HepG2 (cell line): ENCODE results near the gene BMP2K. TPM values are rescaled to one million over a fixed set of nuclear protein-coding genes. Genes with fewer than 3 reads are reported as not detected.
A peak's percentile ranks its signal among the peaks of the same experiment; 100 is the strongest.

Experiments
- ATAC-seq: fragments of 200-7000 bp; cut with Tn5 transposase; 3 replicates; pipeline ENCODE4 v1.9.1; 2020; ENCODE audit warnings: mild to moderate bottlenecking, moderate library complexity
- BruUV-seq: library from RNA; stranded (reverse); fragments of 400-500 nt; replicated peaks from 2 replicates; lab custom pipeline; 2021; lab: Mats Ljungman, UMichigan
- CTCF ChIA-PET: fragments of 300-600 bp; formaldehyde crosslinking; extraction: SDS; loops from one replicate; lab custom pipeline; 2021; ENCODE audit warnings: low total read pairs, inconsistent platforms, low intra/inter-chr PET ratio; lab: Yijun Ruan, JAX
- POLR2A ChIA-PET: fragments of 350-600 bp; sonication (Branson Sonifier 250); formaldehyde crosslinking; loops from one replicate; lab custom pipeline; 2020; ENCODE audit warnings: antibody characterized with exemption, inconsistent platforms; lab: Yijun Ruan, JAX
- DNase-seq: peaks from one replicate; pipeline ENCODE4 v3.0.0-alpha.2; 2015; ENCODE audit warnings: low spot score
- FAIRE-seq: peaks from 3 replicates; lab custom pipeline; 2011; peaks lifted over from hg19 to GRCh38; lab: Jason Lieb, UNC
- H2AFZ ChIP-seq: one replicate; pipeline ENCODE4 v1.6.1; 2011; ENCODE audit warnings: low read length, inconsistent platforms
- H3K27ac ChIP-seq: fragments of 300-600 bp; 3 replicates; pipeline ENCODE4 v1.8.0; 2011; ENCODE audit warnings: mixed run types, mild to moderate bottlenecking, mixed read lengths, low read length, inconsistent platforms; ENCODE audit not compliant: insufficient read depth; ENCODE audit errors: extremely low read length
- H3K27me3 ChIP-seq, 2 experiments: fragments of 200-600 bp in 1 of 2; 2 replicates in 1 of 2; 3 replicates in 1 of 2; pipeline versions ENCODE4 v1.6.0 to v1.8.0; 2011; ENCODE audit warnings: low read length in 2 of 2, mild to moderate bottlenecking in 2 of 2, moderate library complexity in 2 of 2, inconsistent platforms in 1 of 2; ENCODE audit not compliant: insufficient read depth in 2 of 2, control insufficient read depth in 1 of 2
- H3K36me3 ChIP-seq, 2 experiments: fragments of 200-600 bp in 1 of 2; replicated peaks in 1 of 2; 2 replicates in 1 of 2; 3 replicates in 1 of 2; pipeline versions ENCODE4 v1.5.1 to v1.8.0; 2011; ENCODE audit warnings: low read length in 2 of 2, inconsistent platforms in 1 of 2; ENCODE audit not compliant: insufficient read depth in 2 of 2, control insufficient read depth in 1 of 2
- H3K4me1 ChIP-seq: 2 replicates; pipeline ENCODE4 v1.5.1; 2012; ENCODE audit warnings: low read length, inconsistent platforms; ENCODE audit not compliant: insufficient read depth
- H3K4me2 ChIP-seq: 2 replicates; pipeline ENCODE4 v1.6.0; 2011; ENCODE audit warnings: low read depth, low read length, inconsistent platforms
- H3K4me3 ChIP-seq, 3 experiments: fragments of 200-600 bp in 1 of 3; sonication (generic), shearing (Covaris generic) in 1 of 3; replicated peaks in 1 of 3; 2 replicates each; pipeline ENCODE4 v1.5.1; 2011 to 2016; ENCODE audit warnings: low read length in 3 of 3, inconsistent platforms in 2 of 3, low read depth in 2 of 3, mild to moderate bottlenecking in 2 of 3, control low read depth in 1 of 3, mixed read lengths in 1 of 3; ENCODE audit not compliant: insufficient read depth in 1 of 3
- H3K79me2 ChIP-seq: one replicate; pipeline ENCODE4 v1.6.1; 2011; ENCODE audit warnings: low read length, inconsistent platforms; ENCODE audit not compliant: insufficient read depth
- H3K9ac ChIP-seq: 2 replicates; pipeline ENCODE4 v1.6.0; 2011; ENCODE audit warnings: mild to moderate bottlenecking, low read depth, low read length, inconsistent platforms; ENCODE audit not compliant: insufficient read depth
- H3K9me3 ChIP-seq: 2 replicates; pipeline ENCODE4 v1.5.1; 2012; ENCODE audit warnings: mild to moderate bottlenecking, low read length
- H4K20me1 ChIP-seq: 2 replicates; pipeline ENCODE4 v1.6.0; 2011; ENCODE audit warnings: inconsistent platforms, mild to moderate bottlenecking, low read length, moderate library complexity; ENCODE audit not compliant: insufficient read depth
- BRCA1 ChIP-seq: sonication (generic); formaldehyde crosslinking; IDR thresholded peaks from 2 replicates; pipeline ENCODE4 v1.4.0; 2020; ENCODE audit warnings: missing genetic modification reagents
- ELF1 ChIP-seq: sonication (generic); formaldehyde crosslinking; IDR thresholded peaks from 2 replicates; pipeline ENCODE4 v1.4.0; 2020; ENCODE audit warnings: missing genetic modification reagents
- FOXP4 ChIP-seq: sonication (generic); formaldehyde crosslinking; IDR thresholded peaks from 2 replicates; pipeline ENCODE4 v1.4.0; 2020; ENCODE audit warnings: missing genetic modification reagents
- HMG20B ChIP-seq: conservative IDR thresholded peaks from 2 replicates; pipeline ENCODE4 v1.6.1; 2016; ENCODE audit warnings: missing genetic modification reagents, missing compliant biosample characterization
- IRF9 ChIP-seq: sonication (generic); formaldehyde crosslinking; IDR thresholded peaks from 2 replicates; pipeline ENCODE4 v1.8.0; 2022; ENCODE audit warnings: missing genetic modification reagents, mild to moderate bottlenecking, borderline replicate concordance
- KDM6A ChIP-seq: IDR thresholded peaks from 2 replicates; pipeline ENCODE4 v1.6.1; 2016; ENCODE audit warnings: low read depth
- NCOA5 ChIP-seq: sonication (generic); formaldehyde crosslinking; IDR thresholded peaks from 2 replicates; pipeline ENCODE4 v1.4.0; 2020; ENCODE audit warnings: missing genetic modification reagents
- NFKB2 ChIP-seq: sonication (generic); formaldehyde crosslinking; IDR thresholded peaks from 2 replicates; pipeline ENCODE4 v1.4.0; 2020; ENCODE audit warnings: missing genetic modification reagents, borderline replicate concordance
- SMAD3 ChIP-seq: sonication (generic); formaldehyde crosslinking; IDR thresholded peaks from 2 replicates; pipeline ENCODE4 v1.4.0; 2020; ENCODE audit warnings: missing genetic modification reagents
- SNAPC4 ChIP-seq: sonication (generic); formaldehyde crosslinking; IDR thresholded peaks from 2 replicates; pipeline ENCODE4 v1.4.0; 2020; ENCODE audit warnings: mild to moderate bottlenecking, missing genetic modification reagents
- SNRNP70 ChIP-seq: fragments of 200-400 bp; formaldehyde crosslinking; IDR thresholded peaks from 2 replicates; pipeline ENCODE4 v1.6.1; 2017; ENCODE audit warnings: mild to moderate bottlenecking, low read depth, low read length, moderate library complexity
- SRF ChIP-seq: IDR thresholded peaks from 2 replicates; pipeline ENCODE4 v1.6.1; 2011; ENCODE audit warnings: mild to moderate bottlenecking, low read depth, low read length, moderate library complexity
- ZBTB26 ChIP-seq: IDR thresholded peaks from 2 replicates; pipeline ENCODE4 v1.6.1; 2016; ENCODE audit warnings: missing compliant biosample characterization, missing genetic modification reagents, borderline replicate concordance
- ZNF251 ChIP-seq: sonication (generic); formaldehyde crosslinking; IDR thresholded peaks from 2 replicates; pipeline ENCODE4 v1.9.0; 2021; ENCODE audit warnings: mild to moderate bottlenecking, missing genetic modification reagents
- ZNF296 ChIP-seq: sonication (generic); formaldehyde crosslinking; conservative IDR thresholded peaks from 2 replicates; pipeline ENCODE4 v1.5.0; 2020; ENCODE audit warnings: mild to moderate bottlenecking, missing genetic modification reagents
- ZNF496 ChIP-seq: sonication (generic); formaldehyde crosslinking; IDR thresholded peaks from 2 replicates; pipeline ENCODE4 v1.8.1; 2023; ENCODE audit warnings: mild to moderate bottlenecking, moderate library complexity, missing genetic modification reagents; ENCODE audit not compliant: insufficient replicate concordance
- ZNF672 ChIP-seq: sonication (generic); formaldehyde crosslinking; IDR thresholded peaks from 2 replicates; pipeline ENCODE4 v1.8.1; 2022; ENCODE audit warnings: missing genetic modification reagents
- WGBS: methylation state at CpG from one replicate; pipeline ENCODE4 v1.1.6; 2017; ENCODE audit warnings: low lambda C conversion rate; 5-methylcytosine and 5-hydroxymethylcytosine counted together
- in situ Hi-C: cut with HindIII; loops from 2 replicates; pipeline ENCODE4 v1.10.0; 2017; ENCODE audit warnings: low pct_unique_long_range_greater_than_20kb; ENCODE audit not compliant: extremely low pct_ligation_motif_present
- intact Hi-C: fragments of 100-400 bp; cut with micrococcal nuclease; formaldehyde crosslinking; loops from one replicate; pipeline ENCODE4 v1.10.0; 2022; ENCODE audit not compliant: unreplicated experiment
- polyA plus RNA-seq, 8 experiments: library from polyadenylated mRNA; depleted of rRNA in 3 of 8; stranded (reverse) in 7 of 8; unstranded in 1 of 8; fragments of >200 nt; fragmentation: Illumina TruSeq in 4 of 8; extraction: Trizol in 4 of 8; gene quantifications; 2 replicates each; pipeline versions ENCODE4 v1.2.1 to v1.2.3, GENCODE V29; 2011 to 2016; ENCODE audit warnings: low read depth in 4 of 8, missing spikeins in 1 of 8, mixed read lengths in 1 of 8; ENCODE audit not compliant: insufficient read depth in 1 of 8
- total RNA-seq, 5 experiments: library from RNA; depleted of rRNA; stranded (reverse); fragments of >200 nt; fragmentation: Illumina TruSeq; extraction: Trizol; gene quantifications; 2 replicates each; pipeline ENCODE4 v1.2.3, GENCODE V29; 2016; ENCODE audit warnings: low read depth in 1 of 5

Gene BMP2K
- total and polyA plus RNA-seq, 2 of the 13 experiments (the other 11 are each of a cell fraction or from before 2014, with no cell fraction given), result 8.6 to 15.2 TPM

- no peak overlapping the region for H2AFZ ChIP-seq
- ATAC-seq (peak; percentile 89), FAIRE-seq (no peak), DNase-seq (no peak)
- peaks cover 0 to 8% of the 10 kb centered on the region in 2 experiments; a peak in 1 of 5 replicates for H3K27me3 ChIP-seq
- H3K79me2 ChIP-seq, result no peaks in the 10 kb centered on the region
- no peaks in the 10 kb centered on the region for H3K9me3 ChIP-seq
- in situ Hi-C loops, result loop anchor here (5.0 to 10.0 kb wide), 2 partner anchors 620 to 1258 kb away; no protein-coding TSS in a partner anchor
- H3K27ac ChIP-seq, result no peak overlapping the region
- intact Hi-C loops, result loop anchor here (10.0 kb wide), 1 partner anchor 958 kb away; no protein-coding TSS in a partner anchor
- CTCF ChIA-PET, result no interaction called here
- BruUV-seq, result no TSS peak
- H4K20me1 ChIP-seq, result no peaks in the 10 kb centered on the region
- no peak overlapping the region for H3K9ac ChIP-seq
- 0 out of 2 replicates have a peak overlapping the region, but pooled peaks have one; percentile 9 for H3K4me2 ChIP-seq
- H3K4me3 ChIP-seq, result no peak overlapping the region
- 4% methylated on average over 5 of the region's 5 CpGs for WGBS
- no peaks in the 10 kb centered on the region for H3K4me1 ChIP-seq
- no peaks in the 10 kb centered on the region for H3K36me3 ChIP-seq
- POLR2A ChIA-PET, result no interaction called here
- TF ChIP-seq ELF1 (CRISPR knock-in tag), result no peak
- no peak for TF ChIP-seq SNAPC4 (CRISPR knock-in tag)
- TF ChIP-seq SRF, result no peak
- TF ChIP-seq ZNF672, result no peak
- TF ChIP-seq ZNF251 (CRISPR knock-in tag), result no peak
- TF ChIP-seq ZNF296 (CRISPR knock-in tag), result no peak
- no peak for TF ChIP-seq NCOA5
- no peak for TF ChIP-seq KDM6A
- TF ChIP-seq FOXP4 (CRISPR knock-in tag), result no peak
- no peak for TF ChIP-seq IRF9 (CRISPR knock-in tag)
- no peak for TF ChIP-seq ZBTB26 (CRISPR knock-in tag)
- TF ChIP-seq HMG20B (CRISPR knock-in tag), result no peak
- no peak for TF ChIP-seq SNRNP70
- TF ChIP-seq ZNF496 (CRISPR knock-in tag), result no peak
- TF ChIP-seq BRCA1 (CRISPR knock-in tag), result no peak
- TF ChIP-seq NFKB2 (CRISPR knock-in tag), result no peak
- TF ChIP-seq SMAD3 (CRISPR knock-in tag), result no peak
These were observed 180.8 kb downstream of the BMP2K start for GRCh38 chr4:78956975-78957374.
